NB4 (cell line): ENCODE data around the gene EHBP1L1.

Experiments
- DNase-seq: peaks from one replicate; pipeline ENCODE4 v3.0.0; 2010; ENCODE audit warnings: low read depth
- H3K4me3 ChIP-seq: one replicate; pipeline ENCODE4 v1.5.1; 2011; ENCODE audit warnings: mild to moderate bottlenecking, low read depth, low read length, moderate library complexity
- CTCF ChIP-seq: IDR thresholded peaks from one replicate; pipeline ENCODE4 v1.5.1; 2012; ENCODE audit warnings: low read depth, low read length
- MAX ChIP-seq: IDR thresholded peaks from 2 replicates; pipeline ENCODE4 v1.6.1; 2011; ENCODE audit warnings: low read depth, low read length
- MYC ChIP-seq: IDR thresholded peaks from 2 replicates; pipeline ENCODE4 v1.6.1; 2011; ENCODE audit warnings: low read depth, low read length
- POLR2A ChIP-seq: IDR thresholded peaks from 2 replicates; pipeline ENCODE4 v1.6.1; 2011; ENCODE audit warnings: mild to moderate bottlenecking; ENCODE audit not compliant: insufficient read length; ENCODE audit errors: extremely low read depth

EHBP1L1 gene

GRCh38 chr11:65571940-65572339, 3.9 kb upstream of the EHBP1L1 start:
- DNase-seq = peak; percentile 65
- TF ChIP-seq MYC = no peak; the same call in 1 of the 2 replicates
- peak; percentile 3 for TF ChIP-seq CTCF

GRCh38 chr11:65572356-65573051, 3.3 kb upstream of the EHBP1L1 start, which contains the start of gene FAM89B:
Gene FAM89B, plus strand, starts transcription at chr11:65572538. Its CDS starts 132 bp downstream, at chr11:65572670.
- peak; percentile 92 for DNase-seq
- TF ChIP-seq MAX (no peak), MYC (peak; percentile 49), CTCF (no peak), POLR2A (peak; percentile 24)
- peak within 1 kb of the TSS; percentile 78 for H3K4me3 ChIP-seq

More at GRCh38 chr11:65571940-65572339, 3.9 kb upstream of the EHBP1L1 start:
- H3K4me3 ChIP-seq = peak overlapping the region; percentile 78

- no peak for DNase-seq
- peak overlapping the region; percentile 70 for H3K4me3 ChIP-seq
- TF ChIP-seq CTCF (no peak), MAX (no peak), POLR2A (no peak), MYC (no peak)
Measured at GRCh38 chr11:65573391-65574079, 2.3 kb upstream of the EHBP1L1 start.

GRCh38 chr11:65574109-65574810, 1.6 kb upstream of the EHBP1L1 start:
- peak overlapping the region; percentile 62 for H3K4me3 ChIP-seq
- peak; percentile 99 for DNase-seq
- TF ChIP-seq POLR2A = no peak
- TF ChIP-seq MAX = peak; percentile 22; the same call in 1 of the 2 replicates
- no peak for TF ChIP-seq MYC
- peak; percentile 57 for TF ChIP-seq CTCF

- DNase-seq = no peak
- H3K4me3 ChIP-seq = peak overlapping the region; percentile 62
- TF ChIP-seq POLR2A (no peak), MYC (no peak), MAX (no peak), CTCF (no peak)
Measured at GRCh38 chr11:65574811-65575567, 864 bp upstream of the EHBP1L1 start.
